ENCODE data around the gene TGFBR3.

The TGFBR3 gene

GRCh38 chr1:91763252-91763651 is 122.7 kb downstream of the TGFBR3 start:
- DNase-seq (ENCODE audit: low read depth, low spot score), result no peak

GRCh38 chr1:91761295-91761721 is 124.6 kb downstream of the TGFBR3 start:
- DNase-seq (ENCODE audit: low read depth, low spot score), result no peak

GRCh38 chr1:91760512-91760911 is 125.4 kb downstream of the TGFBR3 start:
- no peak for DNase-seq (ENCODE audit: low read depth, low spot score)

GRCh38 chr1:91759076-91759475 is 126.9 kb downstream of the TGFBR3 start:
- no peak for DNase-seq (ENCODE audit: low read depth, low spot score)

GRCh38 chr1:91757763-91758460 is 128.0 kb downstream of the TGFBR3 start:
- DNase-seq (ENCODE audit: low read depth, low spot score), result no peak

GRCh38 chr1:91755702-91756287 is 130.2 kb downstream of the TGFBR3 start:
- no peak for DNase-seq (ENCODE audit: low read depth, low spot score)

- no peak for DNase-seq (ENCODE audit: low read depth, low spot score)
Measured at GRCh38 chr1:91754816-91755580, 131.0 kb downstream of the TGFBR3 start.

- no peak for DNase-seq (ENCODE audit: low read depth, low spot score)
Measured at GRCh38 chr1:91754348-91754747, 131.6 kb downstream of the TGFBR3 start.

GRCh38 chr1:91753878-91754277 is 132.1 kb downstream of the TGFBR3 start:
- no peak for DNase-seq (ENCODE audit: low read depth, low spot score)

- DNase-seq (ENCODE audit: low read depth, low spot score), result no peak
Measured at GRCh38 chr1:91752324-91752723, 133.6 kb downstream of the TGFBR3 start.

GRCh38 chr1:91751275-91751674 is 134.7 kb downstream of the TGFBR3 start:
- DNase-seq (ENCODE audit: low read depth, low spot score), result no peak

GRCh38 chr1:91750398-91750996 is 135.5 kb downstream of the TGFBR3 start:
- no peak for DNase-seq (ENCODE audit: low read depth, low spot score)

GRCh38 chr1:91749788-91750231 is 136.1 kb downstream of the TGFBR3 start:
- DNase-seq (ENCODE audit: low read depth, low spot score), result no peak

- no peak for DNase-seq (ENCODE audit: low read depth, low spot score)
Measured at GRCh38 chr1:91747666-91748065, 138.3 kb downstream of the TGFBR3 start.

- DNase-seq (ENCODE audit: low read depth, low spot score), result no peak
Measured at GRCh38 chr1:91746728-91747338, 139.1 kb downstream of the TGFBR3 start.

GRCh38 chr1:91745640-91746373 is 140.1 kb downstream of the TGFBR3 start:
- DNase-seq (ENCODE audit: low read depth, low spot score), result no peak

GRCh38 chr1:91744953-91745639 is 140.9 kb downstream of the TGFBR3 start:
- no peak for DNase-seq (ENCODE audit: low read depth, low spot score)

GRCh38 chr1:91742848-91743292 is 143.1 kb downstream of the TGFBR3 start:
- DNase-seq (ENCODE audit: low read depth, low spot score), result no peak

GRCh38 chr1:91741906-91742305 is 144.0 kb downstream of the TGFBR3 start:
- DNase-seq (ENCODE audit: low read depth, low spot score), result no peak

- no peak for DNase-seq (ENCODE audit: low read depth, low spot score)
Measured at GRCh38 chr1:91741301-91741700, 144.7 kb downstream of the TGFBR3 start.

Data from iPS DF 19.7 (cell line).